ENCODE data around the gene SPOP. TPM values are rescaled to one million over a fixed set of nuclear protein-coding genes. Genes with fewer than 3 reads are reported as not detected.

The SPOP gene
- total RNA-seq, 4 donors from 2014 or later: 27.5 to 57.5 (median 53.5) TPM

GRCh38 chr17:49574945-49575678, 102.8 kb downstream of the SPOP start:
- Histone ChIP-seq H3K27me3 (peaks cover 0 to 4% (median 0%) of the 10 kb centered on the region in 3 donors), H3K27ac (no peak overlapping the region), H3K9me3 (no peaks in the 10 kb centered on the region), H3K36me3 (no peaks in the 10 kb centered on the region), H3K4me3 (peak overlapping the region in 3 of 4 donors; percentile 66 to 76 (median 68)), H3K4me1 (peaks cover 11 to 23% of the 10 kb centered on the region in 2 donors)
- DNase-seq: no peak
- TF ChIP-seq CTCF (IDR thresholded peaks at IDR 0.05 in 4 of 5, conservative IDR thresholded peaks at IDR 0.05 in 1 of 5) (no peak), POLR2A (IDR thresholded peaks at IDR 0.05) (no peak)
- intact Hi-C loops (cut with DNase I; ENCODE audit: low total_unique reads): loop anchor here (5.0 kb wide), 1 partner anchor 37 kb away; no protein-coding TSS in a partner anchor
- in situ Hi-C loops (cut with MboI; ENCODE audit: low sequenced_read_pairs in 4 of 4): loop anchor here (5.0 to 25.0 kb wide), 6 partner anchors 117 to 412 kb away; partner anchors contain the start of genes DLX3 (in 3 of the 4) and TAC4 (in 1 of the 4)
- peak in 1 of 2 donors; percentile 14 for ATAC-seq

- no peak overlapping the region for H3K27ac ChIP-seq
These were observed 103.5 kb downstream of the SPOP start for GRCh38 chr17:49574323-49574781.

GRCh38 chr17:49573510-49574322, 104.2 kb downstream of the SPOP start:
- in situ Hi-C loops (cut with MboI; ENCODE audit: low sequenced_read_pairs in 4 of 4) (loop anchor here (5.0 to 25.0 kb wide), 6 partner anchors 119 to 414 kb away; partner anchors contain the start of genes DLX3 (in 3 of the 4) and TAC4 (in 1 of the 4)), intact Hi-C loops (cut with DNase I; ENCODE audit: low total_unique reads) (no loop called here)
- no peak for DNase-seq
- H3K4me1 ChIP-seq: peaks cover 15 to 27% of the 10 kb centered on the region in 2 donors
- no peaks in the 10 kb centered on the region for H3K9me3 ChIP-seq
- peaks cover 0 to 4% (median 0%) of the 10 kb centered on the region in 3 donors for H3K27me3 ChIP-seq
- H3K27ac ChIP-seq: no peak overlapping the region
- TF ChIP-seq POLR2A (IDR thresholded peaks at IDR 0.05) (no peak), CTCF (IDR thresholded peaks at IDR 0.05 in 4 of 5, conservative IDR thresholded peaks at IDR 0.05 in 1 of 5) (no peak)
- no peak for ATAC-seq
- H3K36me3 ChIP-seq: no peaks in the 10 kb centered on the region
- no peak overlapping the region for H3K4me3 ChIP-seq

More at GRCh38 chr17:49574323-49574781, 103.5 kb downstream of the SPOP start:
- Histone ChIP-seq H3K9me3 (no peaks in the 10 kb centered on the region), H3K27me3 (peaks cover 0 to 4% (median 0%) of the 10 kb centered on the region in 3 donors), H3K4me3 (no peak overlapping the region), H3K36me3 (no peaks in the 10 kb centered on the region), H3K4me1 (peaks cover 15 to 27% of the 10 kb centered on the region in 2 donors)
- DNase-seq: no peak
- no peak for TF ChIP-seq POLR2A (IDR thresholded peaks at IDR 0.05)
- intact Hi-C loops (cut with DNase I; ENCODE audit: low total_unique reads): no loop called here
- in situ Hi-C loops (cut with MboI; ENCODE audit: low sequenced_read_pairs in 4 of 4): loop anchor here (5.0 to 25.0 kb wide), 6 partner anchors 118 to 413 kb away; partner anchors contain the start of genes DLX3 (in 3 of the 4) and TAC4 (in 1 of the 4)
- no peak for ATAC-seq

- Histone ChIP-seq H3K4me1 (peaks cover 15 to 30% of the 10 kb centered on the region in 2 donors), H3K36me3 (no peaks in the 10 kb centered on the region), H3K27me3 (peaks cover 0 to 4% (median 0%) of the 10 kb centered on the region in 3 donors), H3K4me3 (no peak overlapping the region), H3K9me3 (no peaks in the 10 kb centered on the region), H3K27ac (no peak overlapping the region)
- DNase-seq (no peak), ATAC-seq (no peak)
- in situ Hi-C loops (cut with MboI; ENCODE audit: low sequenced_read_pairs in 4 of 4) (loop anchor here (5.0 to 25.0 kb wide), 6 partner anchors 119 to 414 kb away; partner anchors contain the start of genes DLX3 (in 3 of the 4) and TAC4 (in 1 of the 4)), intact Hi-C loops (cut with DNase I; ENCODE audit: low total_unique reads) (no loop called here)
- no peak for TF ChIP-seq POLR2A (IDR thresholded peaks at IDR 0.05)
- no peak for TF ChIP-seq CTCF (IDR thresholded peaks at IDR 0.05 in 4 of 5, conservative IDR thresholded peaks at IDR 0.05 in 1 of 5)
These were observed 105.0 kb downstream of the SPOP start for GRCh38 chr17:49572806-49573420.

Data from gastrocnemius medialis (tissue), 4 donors.